ENCODE results near the gene SH3BP5L.

GRCh38 chr1:248839168-248839555 is 13.4 kb upstream of the SH3BP5L start:
- TF ChIP-seq NFATC3 (CRISPR knock-in tag; IDR thresholded peaks at IDR 0.05) = no peak
- TF ChIP-seq IKZF1 (IDR thresholded peaks at IDR 0.05) = no peak
- no peak for TF ChIP-seq AFF4 (CRISPR knock-in tag; IDR thresholded peaks at IDR 0.05)
